Activated naive CD8-positive, alpha-beta T cell treated with anti-CD3 and anti-CD28 coated beads, Interleukin-2, amount 50 U/mL, for 24 hours (primary cell): ENCODE results near the gene FNDC1.

Experiments
- ATAC-seq: fragments of 150-1000 bp; cut with Tn5 transposase; one replicate; pipeline ENCODE4 v1.10.0; 2021
- DNase-seq: peaks from one replicate; pipeline ENCODE4 v3.0.0; 2021
- H3K27ac Mint-ChIP-seq: one replicate; pipeline ENCODE4 v1.8.0; 2021; ENCODE audit warnings: mild to moderate bottlenecking, mixed read lengths
- H3K27me3 Mint-ChIP-seq: one replicate; pipeline ENCODE4 v1.8.0; 2021; ENCODE audit warnings: mixed read lengths
- H3K36me3 Mint-ChIP-seq: one replicate; pipeline ENCODE4 v1.8.0; 2021; ENCODE audit warnings: low read depth, mixed read lengths
- H3K4me1 Mint-ChIP-seq: one replicate; pipeline ENCODE4 v1.8.0; 2021; ENCODE audit warnings: mixed read lengths
- H3K4me3 Mint-ChIP-seq: one replicate; pipeline ENCODE4 v1.8.0; 2021; ENCODE audit warnings: mild to moderate bottlenecking, moderate library complexity, mixed read lengths
- H3K9me3 Mint-ChIP-seq: one replicate; pipeline ENCODE4 v1.8.0; 2021; ENCODE audit warnings: mixed read lengths

The FNDC1 gene

DNA sequence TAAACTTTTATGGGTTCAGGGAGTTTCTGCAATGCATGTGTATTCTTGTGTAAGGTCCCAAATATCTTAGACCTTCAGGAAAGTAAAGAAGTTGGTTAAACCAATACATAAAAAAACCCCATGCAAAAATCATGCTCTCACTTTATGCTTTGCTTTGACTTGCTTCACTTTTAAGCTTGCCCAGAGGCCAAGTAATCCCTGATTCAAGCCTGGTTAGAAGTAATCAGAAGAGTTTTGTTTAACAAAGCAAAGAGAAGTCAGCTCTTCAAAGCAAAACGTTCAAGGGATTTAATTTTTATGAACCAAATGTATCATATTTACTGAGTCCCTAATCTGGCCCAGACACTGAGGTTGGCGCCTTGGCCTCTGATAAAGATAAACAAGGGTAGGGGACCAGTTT lies 26.7 kb upstream of the FNDC1 start:
- no peak overlapping the region for H3K27ac Mint-ChIP-seq
- ATAC-seq (no peak), DNase-seq (no peak)
- no peaks in the 10 kb centered on the region for H3K36me3 Mint-ChIP-seq
- H3K9me3 Mint-ChIP-seq: no peaks in the 10 kb centered on the region
- peaks cover 5% of the 10 kb centered on the region for H3K27me3 Mint-ChIP-seq
- H3K4me1 Mint-ChIP-seq: no peaks in the 10 kb centered on the region
- H3K4me3 Mint-ChIP-seq: no peak overlapping the region

DNA sequence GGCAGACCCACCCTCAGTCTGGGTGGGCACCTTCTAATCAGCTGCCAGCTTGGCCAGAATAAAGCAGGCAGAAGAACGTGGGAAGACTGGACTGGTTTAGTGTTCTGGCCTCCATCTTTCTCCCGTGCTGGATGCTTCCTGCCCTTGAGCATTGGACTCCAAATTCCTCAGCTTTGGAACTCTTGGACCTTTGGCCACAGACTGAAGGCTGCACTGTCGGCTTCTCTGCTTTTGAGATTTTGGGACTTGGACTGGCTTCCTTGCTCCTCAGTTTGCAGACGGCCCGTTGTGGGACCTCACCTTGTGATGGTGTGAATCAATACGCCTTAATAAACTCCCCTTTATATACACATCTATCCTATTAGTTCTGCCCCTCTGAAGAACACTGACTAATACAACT lies 20.6 kb upstream of the FNDC1 start:
- Mint-ChIP-seq H3K27ac (no peak overlapping the region), H3K9me3 (no peaks in the 10 kb centered on the region), H3K4me1 (peaks cover 3% of the 10 kb centered on the region), H3K27me3 (peaks cover 3% of the 10 kb centered on the region), H3K36me3 (no peaks in the 10 kb centered on the region), H3K4me3 (no peak overlapping the region)
- ATAC-seq (no peak), DNase-seq (no peak)

DNA sequence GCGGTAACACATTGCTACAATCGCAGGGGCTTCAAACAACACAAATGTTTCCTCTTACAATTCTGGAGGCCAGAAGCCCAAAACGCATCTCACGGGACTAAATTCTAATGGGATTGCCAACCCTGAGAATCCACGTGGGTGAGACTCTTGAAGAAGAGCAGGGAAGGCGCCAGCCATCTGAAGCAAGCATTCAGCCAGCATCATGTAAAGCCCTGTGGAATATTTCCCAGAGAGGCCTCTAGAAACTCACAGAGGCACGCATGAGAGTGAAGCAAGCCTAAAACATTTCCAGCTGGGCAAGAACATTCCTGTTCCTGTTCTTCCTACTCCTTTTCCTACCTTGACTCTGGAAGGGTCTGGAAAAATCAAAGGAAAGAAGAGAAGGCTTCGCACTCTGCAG lies 19.6 kb upstream of the FNDC1 start:
- Mint-ChIP-seq H3K27ac (no peak overlapping the region), H3K4me1 (peaks cover 3% of the 10 kb centered on the region), H3K27me3 (peaks cover 3% of the 10 kb centered on the region), H3K9me3 (no peaks in the 10 kb centered on the region), H3K4me3 (no peak overlapping the region), H3K36me3 (no peaks in the 10 kb centered on the region)
- no peak for ATAC-seq
- DNase-seq: no peak

DNA sequence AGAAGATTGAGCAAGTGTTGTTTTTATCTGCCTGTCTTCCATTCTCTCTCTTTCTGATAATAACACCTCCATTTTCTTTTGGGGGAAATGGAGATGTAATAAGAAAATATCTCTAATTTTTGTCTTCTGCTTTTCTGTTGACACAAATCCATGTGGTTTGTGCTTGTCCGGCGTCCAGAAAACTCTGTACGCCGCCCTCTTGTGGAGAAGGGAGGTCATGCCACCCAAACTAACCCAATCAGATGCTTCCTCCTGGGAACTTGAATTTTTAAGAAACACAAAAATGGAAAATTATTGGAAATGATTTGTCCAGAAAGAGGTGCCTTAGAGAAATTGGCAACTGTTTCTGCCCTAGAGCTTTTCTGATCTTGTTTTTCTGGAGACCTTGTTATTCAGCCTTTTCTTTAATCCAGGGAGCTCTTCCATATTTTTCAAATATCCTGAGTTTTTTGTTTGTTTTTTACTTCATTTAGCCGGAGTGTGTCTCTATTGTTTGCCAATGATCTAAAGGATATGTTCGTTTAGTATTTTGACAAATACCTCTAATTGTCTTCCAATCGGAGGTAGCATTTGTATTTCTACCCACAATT lies 17.8 kb upstream of the FNDC1 start:
- H3K27me3 Mint-ChIP-seq: peaks cover 1% of the 10 kb centered on the region
- no peak overlapping the region for H3K27ac Mint-ChIP-seq
- H3K9me3 Mint-ChIP-seq: peaks cover 8% of the 10 kb centered on the region
- no peak for ATAC-seq
- no peak overlapping the region for H3K4me3 Mint-ChIP-seq
- H3K4me1 Mint-ChIP-seq: peaks cover 3% of the 10 kb centered on the region
- DNase-seq: peak; percentile 64
- H3K36me3 Mint-ChIP-seq: peaks cover 1% of the 10 kb centered on the region

DNA sequence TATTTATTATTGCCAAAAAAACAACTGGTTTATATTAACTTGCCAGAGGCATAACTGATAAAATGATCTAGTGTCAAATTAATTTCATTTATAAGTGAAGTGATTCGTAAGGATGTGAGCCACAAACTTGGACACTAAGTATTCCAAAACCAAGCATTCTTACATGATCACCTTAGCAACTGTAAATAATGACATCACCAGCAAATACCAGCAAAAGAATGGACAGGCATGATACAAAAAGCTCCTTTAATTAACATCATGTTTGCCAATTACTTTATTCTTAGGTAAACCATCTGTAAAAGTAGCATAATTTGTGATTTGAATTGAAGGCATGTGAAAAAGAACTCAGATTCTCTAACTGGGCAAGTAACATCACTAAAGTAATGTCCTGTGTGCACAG lies 17.2 kb upstream of the FNDC1 start:
- ATAC-seq (no peak), DNase-seq (no peak)
- no peak overlapping the region for H3K27ac Mint-ChIP-seq
- peaks cover 11% of the 10 kb centered on the region for H3K9me3 Mint-ChIP-seq
- peaks cover 3% of the 10 kb centered on the region for H3K4me1 Mint-ChIP-seq
- H3K4me3 Mint-ChIP-seq: no peak overlapping the region
- H3K27me3 Mint-ChIP-seq: peaks cover 1% of the 10 kb centered on the region
- peaks cover 2% of the 10 kb centered on the region for H3K36me3 Mint-ChIP-seq

GRCh38 chr6:159152782-159153181 lies 16.4 kb upstream of the FNDC1 start:
- Mint-ChIP-seq H3K27me3 (peaks cover 1% of the 10 kb centered on the region), H3K27ac (no peak overlapping the region), H3K4me3 (no peak overlapping the region), H3K9me3 (peaks cover 16% of the 10 kb centered on the region), H3K4me1 (peaks cover 3% of the 10 kb centered on the region), H3K36me3 (peaks cover 3% of the 10 kb centered on the region)
- ATAC-seq (no peak), DNase-seq (no peak)

- H3K27ac Mint-ChIP-seq: no peak overlapping the region
- ATAC-seq (no peak), DNase-seq (no peak)
- peaks cover 3% of the 10 kb centered on the region for H3K4me1 Mint-ChIP-seq
- H3K27me3 Mint-ChIP-seq: peaks cover 3% of the 10 kb centered on the region
- H3K4me3 Mint-ChIP-seq: no peak overlapping the region
- peaks cover 3% of the 10 kb centered on the region for H3K36me3 Mint-ChIP-seq
- H3K9me3 Mint-ChIP-seq: peaks cover 20% of the 10 kb centered on the region
Observed at GRCh38 chr6:159155679-159156078, 13.5 kb upstream of the FNDC1 start.

DNA sequence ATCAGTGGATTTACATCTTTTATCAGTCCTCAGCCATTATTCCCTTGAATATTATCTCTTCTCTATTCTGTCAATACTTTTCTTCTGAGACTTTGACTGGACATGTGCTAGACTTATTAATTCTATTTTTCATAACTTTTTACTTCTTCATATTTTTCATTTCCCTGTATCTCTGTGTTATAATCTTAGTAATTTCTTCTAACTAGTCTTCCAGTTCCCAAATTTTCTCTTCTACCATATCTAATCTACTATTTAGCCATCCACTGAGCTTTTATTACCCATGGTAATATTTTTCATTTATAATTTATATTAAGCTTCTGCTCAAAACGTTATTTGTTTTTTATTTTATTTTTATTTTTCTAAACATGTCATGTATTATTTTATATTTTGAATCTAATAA lies 13.1 kb upstream of the FNDC1 start:
- peaks cover 3% of the 10 kb centered on the region for H3K4me1 Mint-ChIP-seq
- ATAC-seq (no peak), DNase-seq (no peak)
- H3K36me3 Mint-ChIP-seq: peaks cover 3% of the 10 kb centered on the region
- H3K27me3 Mint-ChIP-seq: peaks cover 3% of the 10 kb centered on the region
- no peak overlapping the region for H3K27ac Mint-ChIP-seq
- H3K4me3 Mint-ChIP-seq: no peak overlapping the region
- peaks cover 20% of the 10 kb centered on the region for H3K9me3 Mint-ChIP-seq

DNA sequence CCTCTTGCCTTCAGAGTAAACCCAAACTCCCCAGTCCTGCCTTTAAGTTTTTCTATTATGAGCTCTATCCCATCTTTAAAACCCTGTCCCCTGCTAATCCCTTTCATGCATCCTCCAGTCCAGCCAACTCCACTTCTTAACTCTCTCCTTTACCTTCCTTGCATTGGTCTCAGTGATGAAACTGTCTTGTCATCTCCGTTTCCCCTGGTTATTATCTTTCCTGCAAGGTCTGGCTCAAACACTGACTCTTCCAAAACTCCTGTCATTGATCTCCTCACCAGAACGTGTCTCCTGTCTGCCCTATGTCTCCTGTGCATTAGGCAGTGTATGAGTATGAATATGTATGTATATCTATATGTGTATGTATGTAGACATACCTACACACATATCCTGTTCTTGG lies 11.8 kb upstream of the FNDC1 start:
- H3K9me3 Mint-ChIP-seq: peaks cover 20% of the 10 kb centered on the region
- ATAC-seq (no peak), DNase-seq (no peak)
- no peak overlapping the region for H3K27ac Mint-ChIP-seq
- no peak overlapping the region for H3K4me3 Mint-ChIP-seq
- peaks cover 4% of the 10 kb centered on the region for H3K27me3 Mint-ChIP-seq
- no peaks in the 10 kb centered on the region for H3K4me1 Mint-ChIP-seq
- peaks cover 3% of the 10 kb centered on the region for H3K36me3 Mint-ChIP-seq

DNA sequence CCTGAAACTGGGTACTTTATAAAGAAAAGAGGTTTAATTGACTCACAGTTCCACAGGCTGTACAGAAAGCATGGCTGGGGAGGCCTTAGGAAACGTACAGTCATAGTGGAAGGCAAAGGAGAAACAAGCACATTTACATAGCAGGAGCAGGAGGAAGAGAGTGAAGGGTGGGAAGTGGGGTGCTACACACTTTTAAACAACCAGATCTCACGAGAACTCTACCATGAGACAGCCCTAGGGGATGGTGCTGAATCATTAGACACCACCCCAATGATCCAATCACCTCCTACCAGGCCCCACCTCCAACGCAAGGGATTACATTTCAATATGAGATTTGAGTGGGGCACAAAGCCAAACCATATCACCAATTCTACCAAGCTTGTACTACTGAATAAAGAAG lies 7.4 kb upstream of the FNDC1 start:
- Mint-ChIP-seq H3K27ac (no peak overlapping the region), H3K27me3 (peaks cover 31% of the 10 kb centered on the region)

GRCh38 chr6:159163901-159164370 lies 5.3 kb upstream of the FNDC1 start:
- H3K4me3 Mint-ChIP-seq: no peak overlapping the region
- peaks cover 5% of the 10 kb centered on the region for H3K4me1 Mint-ChIP-seq
- H3K9me3 Mint-ChIP-seq: peaks cover 4% of the 10 kb centered on the region
- no peaks in the 10 kb centered on the region for H3K36me3 Mint-ChIP-seq
- no peak overlapping the region for H3K27ac Mint-ChIP-seq
- ATAC-seq (no peak), DNase-seq (no peak)
- peaks cover 50% of the 10 kb centered on the region for H3K27me3 Mint-ChIP-seq

More for the DNA sequence above, 7.4 kb upstream of the FNDC1 start:
- Mint-ChIP-seq H3K4me3 (no peak overlapping the region), H3K4me1 (no peaks in the 10 kb centered on the region), H3K36me3 (peaks cover 1% of the 10 kb centered on the region), H3K9me3 (peaks cover 11% of the 10 kb centered on the region)
- ATAC-seq: no peak
- DNase-seq: no peak

GRCh38 chr6:159168536-159169192 lies 536 bp upstream of the FNDC1 start:
- peak; percentile 6 for DNase-seq
- no peaks in the 10 kb centered on the region for H3K36me3 Mint-ChIP-seq
- peaks cover 79% of the 10 kb centered on the region for H3K27me3 Mint-ChIP-seq
- H3K4me1 Mint-ChIP-seq: peaks cover 14% of the 10 kb centered on the region
- no peak overlapping the region for H3K27ac Mint-ChIP-seq
- no peaks in the 10 kb centered on the region for H3K9me3 Mint-ChIP-seq
- ATAC-seq: no peak
- peak overlapping the region; percentile 42 for H3K4me3 Mint-ChIP-seq

DNA sequence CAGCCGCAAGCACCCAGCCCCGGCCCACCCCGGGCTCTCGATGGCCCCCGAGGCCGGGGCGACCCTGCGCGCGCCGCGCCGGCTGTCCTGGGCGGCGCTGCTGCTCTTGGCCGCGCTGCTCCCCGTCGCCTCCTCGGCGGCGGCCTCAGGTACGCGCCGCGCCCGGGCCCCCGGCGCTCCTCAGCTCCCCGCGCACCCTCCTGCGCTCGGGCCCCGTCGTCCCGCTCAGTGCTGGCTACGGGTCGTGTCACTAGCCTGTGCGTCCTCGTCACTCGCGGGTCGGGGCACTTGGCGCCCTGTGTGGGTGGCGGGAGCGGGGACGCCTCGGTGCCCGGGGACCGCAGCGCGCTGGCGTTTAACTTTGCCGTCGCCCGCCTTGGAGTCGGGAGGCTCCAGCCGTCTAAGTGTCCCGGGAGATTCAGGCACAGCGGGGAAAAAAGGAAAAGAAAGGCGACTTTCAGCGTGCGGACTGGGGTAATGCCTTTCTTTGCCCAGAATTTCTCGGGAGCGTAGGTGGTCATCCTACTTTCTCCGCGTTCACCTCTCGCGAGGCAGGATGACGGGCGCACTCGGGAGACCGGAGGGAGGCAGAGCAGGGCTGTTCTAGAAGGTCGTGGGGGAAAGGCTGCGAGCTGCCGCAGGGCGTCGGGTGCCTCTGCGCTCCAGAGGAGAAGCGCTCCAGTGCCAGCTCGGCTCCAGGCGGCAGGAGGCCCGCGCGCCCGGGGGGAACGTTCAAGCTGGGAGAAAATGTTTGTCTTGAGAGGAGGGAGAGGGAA lies 545 bp downstream of the FNDC1 start:
- H3K9me3 Mint-ChIP-seq: no peaks in the 10 kb centered on the region
- H3K4me1 Mint-ChIP-seq: peaks cover 16% of the 10 kb centered on the region
- ATAC-seq: peak; percentile 52
- peak; percentile 32 for DNase-seq
- H3K27me3 Mint-ChIP-seq: peaks cover 85% of the 10 kb centered on the region
- H3K36me3 Mint-ChIP-seq: no peaks in the 10 kb centered on the region
- peak overlapping the region; percentile 60 for H3K4me3 Mint-ChIP-seq
- no peak overlapping the region for H3K27ac Mint-ChIP-seq

DNA sequence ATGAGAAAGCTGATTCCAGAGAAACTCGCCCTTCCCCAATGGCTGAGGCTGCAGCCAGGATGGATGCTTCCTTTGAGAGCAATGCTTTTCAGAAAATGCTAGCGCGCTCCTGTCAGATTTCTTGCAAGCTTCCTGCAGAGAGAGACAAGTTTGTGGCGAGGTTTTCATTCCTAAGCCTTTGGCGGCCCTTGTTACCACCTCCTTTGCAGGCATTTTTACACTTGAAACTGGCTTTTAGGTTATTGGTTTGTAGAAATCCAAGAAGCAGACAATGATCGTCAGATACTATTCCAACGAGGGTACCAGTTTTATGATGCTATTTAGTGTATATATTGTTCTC lies 1.1 kb downstream of the FNDC1 start:
- Mint-ChIP-seq H3K4me1 (peaks cover 16% of the 10 kb centered on the region), H3K36me3 (no peaks in the 10 kb centered on the region), H3K4me3 (peak overlapping the region; percentile 60), H3K9me3 (no peaks in the 10 kb centered on the region), H3K27ac (no peak overlapping the region), H3K27me3 (peaks cover 82% of the 10 kb centered on the region)
- no peak for ATAC-seq
- DNase-seq: no peak
